Ramos (cell line): ENCODE results near the gene MYO5A.

Source experiments
- in situ Hi-C: fragments of 300-500 bp; cut with MboI; formaldehyde crosslinking; loops from one replicate; pipeline ENCODE4 v1.14.3; 2022; ENCODE audit warnings: low sequenced_read_pairs; ENCODE audit not compliant: unreplicated experiment

Gene MYO5A

GRCh38 chr15:52340093-52340492 is 188.6 kb downstream of the MYO5A start:
- in situ Hi-C loops: no loop called here

DNA sequence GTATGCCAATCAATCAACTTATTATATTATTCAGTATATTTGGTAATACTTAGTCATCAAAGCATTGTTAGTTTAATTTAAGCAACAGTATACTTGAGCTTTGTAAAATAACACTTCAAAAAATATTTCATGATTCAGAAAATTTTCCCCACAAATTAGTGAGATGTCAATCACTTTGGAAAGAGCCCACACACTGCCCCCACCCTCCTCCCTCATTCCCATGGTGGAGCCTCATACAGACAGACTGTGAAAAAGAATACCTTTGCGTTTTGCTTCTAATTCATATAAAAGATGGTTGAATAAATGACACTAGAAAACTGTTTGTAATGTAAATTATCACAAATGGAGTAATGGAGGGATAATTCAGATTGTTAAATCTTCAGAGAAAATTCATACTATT is 189.8 kb downstream of the MYO5A start:
- in situ Hi-C loops: no loop called here

GRCh38 chr15:52338058-52338457 is 190.6 kb downstream of the MYO5A start:
- in situ Hi-C loops: no loop called here

DNA sequence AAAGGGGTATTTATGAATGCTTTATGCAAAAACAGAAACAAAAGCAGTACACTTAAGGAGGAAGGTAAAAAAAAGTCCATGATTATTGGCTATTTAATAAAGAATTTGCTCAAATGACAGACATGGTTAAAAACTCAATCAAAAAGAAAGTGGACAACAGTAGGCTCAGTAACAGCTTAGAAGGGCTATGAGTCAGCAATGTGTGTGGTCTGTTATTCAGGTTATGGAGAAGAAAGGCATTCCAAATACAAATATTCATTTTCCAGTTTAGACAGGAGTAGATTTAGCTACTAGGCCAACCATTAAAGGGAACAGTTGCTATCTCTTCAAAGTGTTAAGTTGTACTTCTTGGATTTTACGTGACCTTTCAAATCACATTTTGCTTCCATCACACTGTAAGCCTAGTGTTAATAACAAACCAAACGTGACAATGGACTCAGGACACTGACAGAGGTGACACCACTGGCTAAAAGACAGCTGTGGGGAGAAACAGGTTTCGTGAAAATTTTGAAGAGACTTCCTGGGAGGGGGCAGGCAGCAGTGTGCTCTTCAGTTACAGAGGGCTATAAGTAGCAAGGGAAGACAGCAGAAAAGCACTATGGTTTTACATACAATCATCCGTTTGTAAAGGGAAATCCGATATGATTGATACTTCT is 191.4 kb downstream of the MYO5A start:
- in situ Hi-C loops: no loop called here

DNA sequence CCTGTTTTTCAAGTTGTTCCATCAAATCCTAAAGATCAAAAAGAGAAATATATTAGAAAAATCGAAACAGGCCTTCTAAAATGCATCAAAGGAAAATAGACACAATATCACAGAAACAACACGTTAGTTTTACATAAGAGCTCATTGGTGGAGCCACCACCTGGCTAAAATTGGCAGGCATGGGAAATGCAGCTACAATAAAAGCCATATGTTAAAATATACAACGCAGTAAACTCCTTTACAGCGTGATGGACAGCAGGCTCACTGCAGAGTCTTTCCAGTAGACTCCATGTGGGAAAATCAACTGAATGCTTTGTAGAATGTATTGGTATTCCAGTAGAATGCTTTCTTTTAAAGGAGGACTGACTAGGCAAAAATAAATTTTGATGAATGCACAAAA is 192.2 kb downstream of the MYO5A start:
- in situ Hi-C loops: no loop called here

- in situ Hi-C loops: loop anchor here (5.0 kb wide), 1 partner anchor 398 kb away; no protein-coding TSS in a partner anchor
Measured at GRCh38 chr15:52334491-52335160, 194.1 kb downstream of the MYO5A start.

- in situ Hi-C loops: loop anchor here (5.0 kb wide), 1 partner anchor 401 kb away; no protein-coding TSS in a partner anchor
Measured at GRCh38 chr15:52331490-52332240, 197.0 kb downstream of the MYO5A start.

GRCh38 chr15:52329987-52330386 is 198.7 kb downstream of the MYO5A start:
- in situ Hi-C loops: loop anchor here (5.0 kb wide), 1 partner anchor 402 kb away; no protein-coding TSS in a partner anchor

DNA sequence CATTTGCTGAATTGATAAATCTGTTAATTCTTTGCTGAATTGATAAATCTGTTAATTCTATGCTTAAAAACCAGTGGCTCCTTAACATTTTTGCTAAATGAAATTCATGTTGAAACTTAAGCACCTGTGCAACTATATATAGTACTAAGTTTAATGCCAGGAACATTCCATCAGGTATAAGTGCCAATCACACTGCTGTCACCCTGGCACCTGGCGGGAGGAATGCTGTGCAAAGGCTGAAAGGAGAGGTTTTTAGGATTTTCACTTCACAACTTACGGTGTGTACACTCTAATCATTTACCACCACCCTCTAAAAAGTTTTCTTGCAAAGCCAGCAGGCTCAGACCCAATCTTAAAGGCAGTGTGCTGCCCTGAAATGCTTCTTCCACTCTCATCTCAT is 199.5 kb downstream of the MYO5A start:
- in situ Hi-C loops: no loop called here

- in situ Hi-C loops: no loop called here
Measured at GRCh38 chr15:52328680-52329079, 200.0 kb downstream of the MYO5A start.

DNA sequence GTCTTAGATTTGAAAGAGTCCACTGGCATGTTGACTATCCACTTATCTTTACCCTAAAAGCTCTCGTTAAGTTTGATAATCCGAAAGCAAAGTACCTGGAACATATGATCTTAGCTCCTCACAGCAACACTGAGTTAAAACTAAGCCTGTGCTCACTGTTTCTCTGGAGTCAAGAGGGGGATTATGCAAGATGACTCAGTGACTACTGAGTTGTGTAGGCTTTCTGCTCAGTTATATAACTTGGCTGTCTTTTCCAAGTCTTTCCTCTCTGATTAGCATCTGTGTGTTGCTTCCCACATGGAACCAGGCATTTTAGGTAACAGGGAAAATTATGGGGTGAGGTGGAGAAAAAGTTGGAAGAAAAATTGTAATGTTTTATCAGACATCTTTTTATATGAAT is 201.9 kb downstream of the MYO5A start:
- in situ Hi-C loops: no loop called here

DNA sequence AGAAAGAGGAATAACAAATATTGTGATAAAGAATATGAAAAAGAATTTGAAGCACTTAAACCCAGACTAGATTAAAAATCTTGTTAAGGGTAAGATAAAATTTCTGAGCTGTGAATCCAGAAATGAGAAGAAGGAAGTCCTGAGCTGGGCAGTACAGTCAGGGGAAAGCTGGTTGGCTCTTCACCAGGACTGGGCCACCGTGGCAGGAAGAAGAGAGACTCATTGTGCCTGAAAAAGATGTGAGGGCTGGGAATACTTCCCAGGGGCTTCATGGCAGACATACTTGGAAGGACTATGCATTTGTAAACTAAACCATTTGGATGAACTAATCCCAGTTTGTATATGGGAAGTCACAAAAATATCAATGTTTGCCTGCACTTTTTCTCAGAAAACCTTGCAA is 204.6 kb downstream of the MYO5A start:
- in situ Hi-C loops: no loop called here

DNA sequence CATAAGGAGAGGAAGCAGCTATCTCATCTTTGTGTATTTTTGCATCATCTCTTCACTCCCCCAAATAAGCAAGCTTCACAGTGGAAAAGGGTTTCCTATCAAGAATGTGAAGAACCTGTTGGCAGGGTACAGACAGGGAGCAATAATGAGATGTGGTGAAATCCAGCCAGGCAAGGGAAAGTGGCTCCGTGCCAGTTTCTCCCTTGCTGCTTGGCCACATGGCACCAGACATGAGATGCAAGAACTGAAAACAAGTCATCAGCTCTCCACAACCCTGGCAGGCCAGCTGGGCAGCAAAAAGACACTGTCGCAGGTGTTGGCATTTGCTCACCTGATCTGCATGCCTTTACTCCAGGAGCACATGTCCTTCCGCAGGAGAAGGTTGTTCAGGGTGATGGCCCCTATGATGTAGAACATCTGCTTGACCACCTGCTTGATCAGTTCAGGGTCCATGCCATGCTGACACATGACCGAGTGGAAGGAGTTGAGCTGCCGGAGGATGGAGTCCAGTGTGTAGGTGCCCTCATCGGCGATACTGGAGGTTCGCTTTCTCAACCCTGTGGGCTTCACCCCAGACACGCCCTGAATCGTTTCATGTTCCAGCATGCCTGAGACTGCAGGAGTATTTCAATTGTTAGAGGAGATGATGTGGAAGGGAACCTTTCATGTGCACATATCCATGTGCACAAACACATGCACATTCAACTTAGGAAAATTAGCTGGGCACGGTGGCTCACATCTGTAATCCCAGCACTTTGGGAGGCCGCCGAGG is 209.8 kb downstream of the MYO5A start:
- in situ Hi-C loops: no loop called here

- in situ Hi-C loops: no loop called here
Measured at GRCh38 chr15:52317688-52318087, 211.0 kb downstream of the MYO5A start.

GRCh38 chr15:52317022-52317421 is 211.7 kb downstream of the MYO5A start:
- in situ Hi-C loops: no loop called here

GRCh38 chr15:52309154-52309548 is 219.5 kb downstream of the MYO5A start:
- in situ Hi-C loops: no loop called here

- in situ Hi-C loops: no loop called here
Measured at GRCh38 chr15:52308446-52309153, 220.1 kb downstream of the MYO5A start.

DNA sequence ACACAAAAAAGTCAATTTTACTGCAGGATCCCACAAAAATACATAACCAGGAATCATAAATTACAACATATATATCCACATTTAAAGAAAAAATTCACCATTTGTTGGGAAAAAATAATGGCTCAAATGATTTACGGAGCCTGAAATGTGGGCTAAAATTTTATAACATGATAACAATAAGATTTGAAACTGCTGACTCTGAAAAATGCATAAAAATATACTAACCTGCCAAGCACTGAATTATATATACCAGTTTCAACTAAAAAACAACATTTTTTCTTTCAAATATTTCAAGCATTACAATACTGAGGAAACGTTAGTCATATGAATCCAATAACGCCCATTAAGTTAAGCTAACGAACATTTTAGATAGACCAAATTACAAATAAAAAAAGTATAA is 220.8 kb downstream of the MYO5A start:
- in situ Hi-C loops: no loop called here

DNA sequence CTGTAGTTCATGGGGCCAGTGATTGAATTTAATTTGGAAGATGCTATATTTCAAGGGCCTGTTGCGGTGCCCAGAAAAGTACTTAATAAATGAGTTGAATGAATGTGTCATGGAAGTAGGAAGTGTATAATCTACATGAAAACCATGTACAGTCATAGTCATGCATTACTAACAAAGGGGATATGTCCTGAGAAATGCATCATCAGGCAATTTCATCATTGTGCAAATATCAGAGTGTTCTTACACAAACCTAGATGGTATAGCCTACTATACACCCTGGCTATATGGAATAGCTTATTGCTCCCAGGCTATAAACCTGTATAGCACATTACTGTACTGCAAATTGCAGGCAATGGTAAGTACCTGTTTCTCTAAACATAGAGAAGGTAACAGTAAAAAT is 222.4 kb downstream of the MYO5A start:
- in situ Hi-C loops: no loop called here
